GM23338 (cell line): ENCODE measurements around the gene CYTL1. TPM values are rescaled to one million over a fixed set of nuclear protein-coding genes. Genes with fewer than 3 reads are reported as not detected.

Source experiments
- ATAC-seq: fragments of 200-7000 bp; cut with Tn5 transposase; 3 replicates; pipeline ENCODE4 v1.9.1; 2020
- DNase-seq: peaks from one replicate; pipeline ENCODE4 v3.0.0-alpha.2; 2015; ENCODE audit warnings: low spot score
- H2AFZ ChIP-seq: fragments of 200-600 bp; sonication (generic); 2 replicates; pipeline ENCODE4 v1.8.0; 2016; ENCODE audit warnings: antibody characterized with exemption, mild to moderate bottlenecking, moderate library complexity
- H3F3A ChIP-seq: fragments of 200-600 bp; sonication (generic); replicated peaks from 2 replicates; pipeline ENCODE4 v1.8.0; 2017; ENCODE audit warnings: antibody characterized with exemption, mixed run types, low read depth
- H3K27ac ChIP-seq: fragments of 200-600 bp; sonication (generic); 2 replicates; pipeline ENCODE4 v1.6.1; 2016; ENCODE audit warnings: low read depth
- H3K27me3 ChIP-seq: fragments of 200-600 bp; sonication (generic); 2 replicates; pipeline ENCODE4 v1.8.0; 2016; ENCODE audit warnings: mild to moderate bottlenecking, mixed run types, moderate library complexity; ENCODE audit not compliant: insufficient read depth
- H3K36me3 ChIP-seq: fragments of 200-600 bp; sonication (generic); 2 replicates; pipeline ENCODE4 v1.8.0; 2016; ENCODE audit warnings: mild to moderate bottlenecking; ENCODE audit not compliant: insufficient read depth
- H3K4me1 ChIP-seq: fragments of 200-600 bp; sonication (generic); 2 replicates; pipeline ENCODE4 v1.8.0; 2016; ENCODE audit warnings: mild to moderate bottlenecking, moderate library complexity; ENCODE audit not compliant: insufficient read depth
- H3K4me2 ChIP-seq: fragments of 200-600 bp; sonication (generic); 2 replicates; pipeline ENCODE4 v1.7.1; 2017; ENCODE audit warnings: mixed run types
- H3K4me3 ChIP-seq: fragments of 200-600 bp; sonication (generic); 2 replicates; pipeline ENCODE4 v1.6.1; 2016; ENCODE audit warnings: mixed run types
- H3K79me2 ChIP-seq: fragments of 200-600 bp; sonication (generic); replicated peaks from 2 replicates; pipeline ENCODE4 v1.8.0; 2017; ENCODE audit warnings: mild to moderate bottlenecking; ENCODE audit not compliant: insufficient read depth
- H3K9me2 ChIP-seq: fragments of 200-600 bp; sonication (generic); 2 replicates; pipeline ENCODE4 v1.8.0; 2017; ENCODE audit not compliant: insufficient read depth
- H4K20me1 ChIP-seq: fragments of 200-600 bp; sonication (generic); replicated peaks from 2 replicates; pipeline ENCODE4 v1.8.0; 2017; ENCODE audit warnings: mild to moderate bottlenecking; ENCODE audit not compliant: insufficient read depth
- H3K27ac Mint-ChIP-seq: 2 replicates; pipeline ENCODE4 v1.8.0; 2020; ENCODE audit warnings: inconsistent platforms, mild to moderate bottlenecking, moderate library complexity, mixed read lengths
- H3K27me3 Mint-ChIP-seq: 3 replicates; pipeline ENCODE4 v1.8.0; 2022; ENCODE audit warnings: low read depth, mild to moderate bottlenecking, moderate library complexity, mixed read lengths, inconsistent platforms; ENCODE audit not compliant: insufficient read depth, poor library complexity
- H3K36me3 Mint-ChIP-seq: 3 replicates; pipeline ENCODE4 v1.8.0; 2021; ENCODE audit warnings: low read depth, mild to moderate bottlenecking, inconsistent platforms, moderate library complexity, mixed read lengths
- H3K4me1 Mint-ChIP-seq: 3 replicates; pipeline ENCODE4 v1.8.0; 2020; ENCODE audit warnings: mild to moderate bottlenecking, inconsistent platforms, mixed read lengths
- H3K4me3 Mint-ChIP-seq: 3 replicates; pipeline ENCODE4 v1.8.0; 2021; ENCODE audit warnings: moderate library complexity, mild to moderate bottlenecking, inconsistent platforms, mixed read lengths
- H3K9me3 Mint-ChIP-seq: 3 replicates; pipeline ENCODE4 v1.8.0; 2020; ENCODE audit warnings: moderate library complexity, mild to moderate bottlenecking, inconsistent platforms, mixed read lengths
- NANOG ChIP-seq: IDR thresholded peaks from 2 replicates; pipeline ENCODE4 v1.6.1; 2016; ENCODE audit warnings: antibody characterized with exemption, borderline replicate concordance
- polyA plus RNA-seq: library from polyadenylated mRNA; unstranded; fragments of >200 nt; fragmentation: Nextera tagmentation; extraction: Ambion mirVana; gene quantifications from 2 replicates; pipeline ENCODE4 v1.2.1, GENCODE V29; 2016
- total RNA-seq: library from RNA; depleted of rRNA; stranded (reverse); fragments of >200 nt; shearing (Covaris generic); gene quantifications from 2 replicates; pipeline ENCODE4 v1.2.3, GENCODE V29; 2014; rRNA removed

CYTL1 gene
- total and polyA plus RNA-seq, 2 experiments from 2014 or later: 12.6 to 17.6 TPM

DNA sequence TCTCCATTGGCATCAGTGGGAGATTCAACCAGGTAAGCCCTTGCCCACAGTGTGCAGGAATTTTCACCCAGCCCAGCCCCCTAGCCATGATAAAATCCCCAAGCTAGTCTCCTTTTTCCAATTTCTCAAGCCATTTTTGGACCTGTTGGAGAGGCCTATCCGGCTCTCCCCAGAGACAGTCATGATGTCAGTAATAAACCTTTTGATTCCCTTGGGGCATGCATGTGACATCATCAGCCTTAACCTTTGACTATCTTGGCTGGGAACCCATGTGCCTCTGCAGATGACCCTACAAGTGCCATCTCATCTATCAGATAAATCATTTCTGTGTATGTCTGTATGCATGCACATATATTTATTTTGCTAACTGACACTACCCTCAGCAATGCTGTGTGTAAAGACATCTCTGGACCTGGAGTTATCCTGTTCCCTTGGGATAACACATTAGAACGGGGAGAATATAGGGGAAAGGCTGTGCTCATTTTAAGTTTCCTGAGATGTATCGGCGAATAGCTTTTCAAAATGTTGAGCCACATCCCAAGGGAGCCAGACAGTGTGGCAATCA lies 51.0 kb downstream of the CYTL1 start:
- TF ChIP-seq NANOG: no peak
- peaks cover 21% of the 10 kb centered on the region for H3K9me3 Mint-ChIP-seq
- DNase-seq: no peak
- no peaks in the 10 kb centered on the region for H3F3A ChIP-seq
- H3K4me1 Mint-ChIP-seq: no peaks in the 10 kb centered on the region
- H3K4me1 ChIP-seq: no peaks in the 10 kb centered on the region
- ATAC-seq: no peak
- H3K9me2 ChIP-seq: no peaks in the 10 kb centered on the region
- H3K4me3 Mint-ChIP-seq: no peak overlapping the region
- H3K4me3 ChIP-seq: no peak overlapping the region
- no peaks in the 10 kb centered on the region for H3K27me3 ChIP-seq
- H3K36me3 ChIP-seq: no peaks in the 10 kb centered on the region
- no peak overlapping the region for H3K4me2 ChIP-seq
- H3K36me3 Mint-ChIP-seq: no peaks in the 10 kb centered on the region
- no peak overlapping the region for H3K27ac Mint-ChIP-seq
- no peak overlapping the region for H2AFZ ChIP-seq
- no peaks in the 10 kb centered on the region for H4K20me1 ChIP-seq
- H3K27ac ChIP-seq: no peak overlapping the region
- H3K27me3 Mint-ChIP-seq: peaks cover 9% of the 10 kb centered on the region
- H3K79me2 ChIP-seq: no peaks in the 10 kb centered on the region

Other genes with a start within 250 kb of the CYTL1 start
- gene MSX1, start 159.8 kb downstream of the CYTL1 start, total RNA-seq: not detected in 2 replicates
- 0.40 and 0.61 TPM in 2 replicates for gene MSX1, start 159.8 kb downstream of the CYTL1 start, polyA plus RNA-seq
- 1.5 and 2.3 TPM in 2 replicates for gene STK32B, start 32.0 kb upstream of the CYTL1 start, total RNA-seq
- 0.42 and 0.71 TPM in 2 replicates for gene STK32B, start 32.0 kb upstream of the CYTL1 start, polyA plus RNA-seq